Measurements from ENCODE around the gene CCDC93. TPM values are rescaled to one million over a fixed set of nuclear protein-coding genes. Genes with fewer than 3 reads are reported as not detected.

The CCDC93 gene
- total RNA-seq, 2 experiments from 2014 or later: 26.2 to 39.5 TPM

DNA sequence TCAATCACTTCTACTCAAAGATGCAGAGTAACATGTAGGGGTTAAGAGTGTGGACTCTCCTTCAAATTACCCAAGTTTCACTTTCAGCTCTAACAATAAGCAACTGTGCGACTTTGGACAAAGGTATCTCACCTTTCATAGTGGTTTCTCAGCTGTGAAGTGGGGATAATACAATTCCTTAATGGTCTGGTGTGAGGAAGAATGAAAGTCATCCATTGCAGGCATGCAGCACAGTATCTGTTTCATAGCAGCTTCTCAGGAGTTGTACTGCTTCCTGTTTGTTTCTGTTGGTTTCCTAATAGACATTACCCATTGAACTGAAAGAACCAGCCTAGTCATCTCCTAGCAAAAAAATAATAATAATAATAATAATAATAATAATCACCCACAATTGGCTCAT, 125.0 kb downstream of the CCDC93 start:
- CTCF ChIA-PET: no interaction called here
- H3K9me3 Mint-ChIP-seq (ENCODE audit: low read depth): peaks cover 2% of the 10 kb centered on the region

GRCh38 chr2:117885308-117885707, 128.6 kb downstream of the CCDC93 start:
- peaks cover 5% of the 10 kb centered on the region for H3K9me3 Mint-ChIP-seq (ENCODE audit: low read depth)
- H3K4me3 Mint-ChIP-seq: no peak overlapping the region
- DNase-seq (no peak), ATAC-seq (no peak)
- intact Hi-C loops (cut with DNase I, micrococcal nuclease): no loop called here
- H3K27me3 Mint-ChIP-seq: peaks cover 7% of the 10 kb centered on the region
- no peaks in the 10 kb centered on the region for H3K36me3 Mint-ChIP-seq (ENCODE audit: low read depth)
- CTCF ChIA-PET: interaction anchor here (1.4 kb wide), 1 partner anchor 33 kb away, joined by 3 read pairs; no protein-coding TSS in a partner anchor
- POLR2A ChIA-PET: no interaction called here
- H3K27ac Mint-ChIP-seq: no peak overlapping the region
- H3K4me1 Mint-ChIP-seq: no peaks in the 10 kb centered on the region

More for the DNA sequence above, 125.0 kb downstream of the CCDC93 start:
- Mint-ChIP-seq H3K36me3 (ENCODE audit: low read depth) (no peaks in the 10 kb centered on the region), H3K4me3 (no peak overlapping the region), H3K4me1 (no peaks in the 10 kb centered on the region), H3K27me3 (peaks cover 7% of the 10 kb centered on the region), H3K27ac (no peak overlapping the region)
- ATAC-seq (no peak), DNase-seq (no peak)
- intact Hi-C loops (cut with DNase I, micrococcal nuclease): no loop called here
- POLR2A ChIA-PET: no interaction called here

DNA sequence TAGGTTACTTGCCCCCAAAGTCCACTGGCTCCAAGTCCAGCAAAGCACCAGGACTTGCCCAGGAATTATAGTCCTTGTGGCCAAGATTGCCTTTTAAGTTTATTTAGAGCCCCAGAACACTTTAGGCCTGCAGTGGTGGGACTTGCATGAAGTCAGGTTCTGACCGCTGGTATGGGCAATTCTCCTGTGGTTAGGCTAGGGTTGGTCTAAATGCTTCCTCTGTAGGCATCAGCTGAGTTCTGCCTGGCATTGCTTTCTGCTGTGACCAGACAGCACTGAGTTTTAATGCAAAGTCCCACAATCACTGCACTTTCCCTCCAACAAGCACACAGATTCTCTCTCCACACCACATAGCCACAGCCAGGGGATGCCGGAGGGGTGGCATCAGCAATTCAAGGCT, 134.9 kb downstream of the CCDC93 start:
- H3K4me3 Mint-ChIP-seq: no peak overlapping the region
- ChIA-PET CTCF (no interaction called here), POLR2A (no interaction called here)

GRCh38 chr2:117875786-117876185, 138.1 kb downstream of the CCDC93 start:
- H3K9me3 Mint-ChIP-seq (ENCODE audit: low read depth): no peaks in the 10 kb centered on the region
- H3K4me1 Mint-ChIP-seq: no peaks in the 10 kb centered on the region
- no peak for ATAC-seq
- peaks cover 20% of the 10 kb centered on the region for H3K27me3 Mint-ChIP-seq
- H3K4me3 Mint-ChIP-seq: no peak overlapping the region
- no peaks in the 10 kb centered on the region for H3K36me3 Mint-ChIP-seq (ENCODE audit: low read depth)
- CTCF ChIA-PET: no interaction called here
- H3K27ac Mint-ChIP-seq: no peak overlapping the region
- POLR2A ChIA-PET: no interaction called here
- intact Hi-C loops (cut with DNase I, micrococcal nuclease): no loop called here
- DNase-seq: no peak

More for the DNA sequence above, 134.9 kb downstream of the CCDC93 start:
- no peaks in the 10 kb centered on the region for H3K4me1 Mint-ChIP-seq
- ATAC-seq: no peak
- H3K36me3 Mint-ChIP-seq (ENCODE audit: low read depth): no peaks in the 10 kb centered on the region
- intact Hi-C loops (cut with DNase I, micrococcal nuclease): no loop called here
- peaks cover 20% of the 10 kb centered on the region for H3K27me3 Mint-ChIP-seq
- no peak overlapping the region for H3K27ac Mint-ChIP-seq
- DNase-seq: no peak
- peaks cover 5% of the 10 kb centered on the region for H3K9me3 Mint-ChIP-seq (ENCODE audit: low read depth)

Other genes with a start within 250 kb of the CCDC93 start
- gene DDX18, start 199.4 kb downstream of the CCDC93 start, total RNA-seq: 100 to 1,000 TPM; 161 to 180 TPM
- 10 to 100 TPM; 23.5 to 56.4 TPM for gene INSIG2, start 74.4 kb upstream of the CCDC93 start, total RNA-seq

Data from activated CD4-positive, alpha-beta T cell treated with anti-CD3 and anti-CD28 coated beads for 36 hours (primary cell).